Neuronal stem cell (in vitro differentiated cells): ENCODE data around the gene SLX9. TPM values are rescaled to one million over a fixed set of nuclear protein-coding genes. Genes with fewer than 3 reads are reported as not detected.
A peak's percentile ranks its signal among the peaks of the same experiment; 100 is the strongest.

Source experiments
- DNase-seq: peaks from one replicate; pipeline ENCODE4 v3.0.0-alpha.2; 2013; ENCODE audit warnings: low spot score
- H2AFZ ChIP-seq: one replicate; pipeline ENCODE4 v1.6.1; 2013; ENCODE audit warnings: mild to moderate bottlenecking, low read length, inconsistent platforms
- H2AK5ac ChIP-seq: 2 replicates; pipeline ENCODE4 v1.6.1; 2013; ENCODE audit warnings: low read depth, mild to moderate bottlenecking, inconsistent platforms, low read length, moderate library complexity, mixed read lengths
- H2BK120ac ChIP-seq: 2 replicates; pipeline ENCODE4 v1.6.1; 2013; ENCODE audit warnings: low read depth, mild to moderate bottlenecking, inconsistent platforms, low read length, moderate library complexity, mixed read lengths
- H2BK12ac ChIP-seq: one replicate; pipeline ENCODE4 v1.6.1; 2013; ENCODE audit warnings: low read length, inconsistent platforms
- H2BK15ac ChIP-seq: 2 replicates; pipeline ENCODE4 v1.6.1; 2013; ENCODE audit warnings: mild to moderate bottlenecking, low read length, inconsistent platforms, mixed read lengths
- H2BK5ac ChIP-seq: one replicate; pipeline ENCODE4 v1.6.1; 2013; ENCODE audit warnings: inconsistent platforms, mild to moderate bottlenecking, low read length, moderate library complexity
- H3K14ac ChIP-seq: one replicate; pipeline ENCODE4 v1.6.1; 2013; ENCODE audit warnings: low read length, inconsistent platforms
- H3K18ac ChIP-seq: 2 replicates; pipeline ENCODE4 v1.6.1; 2013; ENCODE audit warnings: low read length, inconsistent platforms
- H3K23ac ChIP-seq: 2 replicates; pipeline ENCODE4 v1.6.1; 2013; ENCODE audit warnings: low read depth, mild to moderate bottlenecking, mixed read lengths, low read length, inconsistent platforms; ENCODE audit not compliant: poor library complexity
- H3K27ac ChIP-seq: replicated peaks from 3 replicates; pipeline ENCODE4 v1.5.1; 2013; ENCODE audit warnings: low read length, inconsistent platforms
- H3K27me3 ChIP-seq, 3 experiments: 2 replicates each; pipeline ENCODE4 v1.6.1; 2013; ENCODE audit warnings: low read length in 3 of 3, mild to moderate bottlenecking in 2 of 3, inconsistent platforms in 1 of 3, low read depth in 1 of 3, mixed read lengths in 1 of 3, moderate library complexity in 1 of 3; ENCODE audit not compliant: control insufficient read depth in 3 of 3, insufficient read depth in 3 of 3
- H3K36me3 ChIP-seq, 2 donors: replicated peaks in 1 of 2; 2 replicates each; pipeline ENCODE4 v1.6.1; 2013; ENCODE audit warnings: low read length in 2 of 2; ENCODE audit not compliant: control insufficient read depth in 2 of 2, insufficient read depth in 2 of 2
- H3K4ac ChIP-seq: 2 replicates; pipeline ENCODE4 v1.6.1; 2013; ENCODE audit warnings: inconsistent platforms, mild to moderate bottlenecking, low read length, moderate library complexity
- H3K4me1 ChIP-seq, 2 donors: 1 replicate in 1 of 2; 2 replicates in 1 of 2; pipeline ENCODE4 v1.6.1; 2013; ENCODE audit warnings: low read length in 2 of 2, low read depth in 1 of 2; ENCODE audit not compliant: control insufficient read depth in 2 of 2, insufficient read depth in 1 of 2
- H3K4me2 ChIP-seq: one replicate; pipeline ENCODE4 v1.6.1; 2013; ENCODE audit warnings: mild to moderate bottlenecking, low read length, inconsistent platforms; ENCODE audit not compliant: insufficient read depth, poor library complexity, severe bottlenecking
- H3K4me3 ChIP-seq, 2 donors: 2 replicates each; pipeline ENCODE4 v1.5.1; 2013; ENCODE audit warnings: low read length in 2 of 2, mild to moderate bottlenecking in 2 of 2, inconsistent platforms in 1 of 2, moderate library complexity in 1 of 2
- H3K79me1 ChIP-seq: one replicate; pipeline ENCODE4 v1.6.1; 2013; ENCODE audit warnings: low read depth, mild to moderate bottlenecking, inconsistent platforms, low read length, moderate library complexity
- H3K9ac ChIP-seq: one replicate; pipeline ENCODE4 v1.6.1; 2013; ENCODE audit warnings: mild to moderate bottlenecking, low read depth, low read length, inconsistent platforms; ENCODE audit not compliant: poor library complexity
- H3K9me3 ChIP-seq, 2 donors: replicated peaks in 1 of 2; 2 replicates each; pipeline versions ENCODE3 to v1.6.1; 2013; ENCODE audit warnings: low read length in 2 of 2, mild to moderate bottlenecking in 2 of 2, inconsistent platforms in 1 of 2, low read depth in 1 of 2, mixed read lengths in 1 of 2, moderate library complexity in 1 of 2; ENCODE audit not compliant: control insufficient read depth in 2 of 2, insufficient read depth in 1 of 2
- H4K8ac ChIP-seq: one replicate; pipeline ENCODE4 v1.6.1; 2013; ENCODE audit warnings: low read depth, mild to moderate bottlenecking, inconsistent platforms, low read length, moderate library complexity
- H4K91ac ChIP-seq: one replicate; pipeline ENCODE4 v1.6.1; 2013; ENCODE audit warnings: low read length, low read depth, mild to moderate bottlenecking, inconsistent platforms; ENCODE audit not compliant: poor library complexity
- WGBS, 2 donors: extraction: QIAGEN DNeasy Blood & Tissue Kit; methylation state at CpG; one replicate each; pipeline ENCODE4 v1.1.7; 2013; ENCODE audit warnings: missing lambda C conversion rate in 2 of 2, mixed read lengths in 1 of 2; ENCODE audit not compliant: insufficient read length in 2 of 2, insufficient replicate concordance in 1 of 2; ENCODE audit errors: extremely low coverage in 2 of 2; 5-methylcytosine and 5-hydroxymethylcytosine counted together
- polyA plus RNA-seq, 2 experiments: library from polyadenylated mRNA; stranded (reverse); fragments of 200-250 nt; gene quantifications; one replicate each; pipeline ENCODE4 v1.2.3, GENCODE V29; 2013

SLX9 gene, protein sequence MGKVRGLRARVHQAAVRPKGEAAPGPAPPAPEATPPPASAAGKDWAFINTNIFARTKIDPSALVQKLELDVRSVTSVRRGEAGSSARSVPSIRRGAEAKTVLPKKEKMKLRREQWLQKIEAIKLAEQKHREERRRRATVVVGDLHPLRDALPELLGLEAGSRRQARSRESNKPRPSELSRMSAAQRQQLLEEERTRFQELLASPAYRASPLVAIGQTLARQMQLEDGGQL
- polyA plus RNA-seq (2013, experiment 1 of 2), result 17.0 TPM
- 16.6 TPM for polyA plus RNA-seq (2013, experiment 2 of 2)

DNA sequence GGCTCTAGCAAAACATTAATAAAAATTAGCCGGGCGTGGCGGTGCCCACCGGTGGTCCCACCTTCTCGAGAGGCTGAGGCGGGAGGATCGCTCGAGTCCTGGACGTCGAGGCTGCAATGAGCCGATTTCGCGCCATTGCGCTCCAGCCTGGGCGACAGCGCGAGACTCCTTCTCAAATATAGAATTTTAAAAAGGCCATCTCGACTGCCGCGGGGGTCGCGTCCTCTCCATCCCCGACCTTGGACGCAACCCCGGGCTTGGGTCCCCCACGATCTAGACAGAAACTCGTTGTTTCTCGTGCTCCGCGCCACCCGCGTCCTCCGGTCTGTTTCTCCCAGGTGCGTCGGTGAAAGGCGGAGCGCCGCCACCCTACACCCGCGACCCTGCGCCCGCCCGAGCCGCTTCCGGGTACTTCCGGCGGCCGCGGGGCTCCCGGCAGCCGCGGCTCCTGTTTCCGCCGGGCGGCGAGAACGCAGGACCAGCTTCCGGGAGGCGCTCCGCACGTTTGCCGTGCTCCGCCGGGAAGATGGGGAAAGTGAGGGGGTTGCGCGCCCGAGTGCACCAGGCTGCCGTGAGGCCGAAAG lies at the start of gene SLX9:
Gene SLX9, plus strand, starts transcription at position 498 of the 584 bp plus-strand sequence. Its CDS starts 29 bp downstream, at position 527.
- peak; percentile 78 for DNase-seq
- no peak within 1 kb of the TSS for H4K91ac ChIP-seq
- H4K8ac ChIP-seq, result no peak within 1 kb of the TSS
- peak within 1 kb of the TSS; percentile 97 for H3K23ac ChIP-seq
- no peaks in the 10 kb centered on the region for H3K9me3 ChIP-seq
- peak within 1 kb of the TSS; percentile 96 for H2AFZ ChIP-seq
- H3K27ac ChIP-seq, result no peak within 1 kb of the TSS
- H3K4me1 ChIP-seq, result peaks cover 7 to 14% of the 10 kb centered on the region in 2 donors
- peak within 1 kb of the TSS; percentile 96 for H3K18ac ChIP-seq
- peaks cover 16% of the 10 kb centered on the region for H3K79me1 ChIP-seq
- WGBS, 2 donors, result no CpG with 5 or more reads among the region's 69 CpGs
- H3K9ac ChIP-seq, result peak within 1 kb of the TSS; percentile 79
- peak within 1 kb of the TSS; percentile 54 for H2BK15ac ChIP-seq
- H2BK12ac ChIP-seq, result no peak within 1 kb of the TSS
- peak within 1 kb of the TSS; percentile 71 for H2AK5ac ChIP-seq
- no peaks in the 10 kb centered on the region for H3K27me3 ChIP-seq
- peak within 1 kb of the TSS; percentile 54 for H2BK5ac ChIP-seq
- H3K14ac ChIP-seq, result no peak within 1 kb of the TSS
- no peak within 1 kb of the TSS for H3K4ac ChIP-seq
- peak within 1 kb of the TSS; percentile 67 for H3K4me2 ChIP-seq
- peak within 1 kb of the TSS; percentile 97 to 99 for H3K4me3 ChIP-seq
- no peak within 1 kb of the TSS for H2BK120ac ChIP-seq
- H3K36me3 ChIP-seq, result peaks cover 18 to 30% of the 10 kb centered on the region in 2 donors

DNA sequence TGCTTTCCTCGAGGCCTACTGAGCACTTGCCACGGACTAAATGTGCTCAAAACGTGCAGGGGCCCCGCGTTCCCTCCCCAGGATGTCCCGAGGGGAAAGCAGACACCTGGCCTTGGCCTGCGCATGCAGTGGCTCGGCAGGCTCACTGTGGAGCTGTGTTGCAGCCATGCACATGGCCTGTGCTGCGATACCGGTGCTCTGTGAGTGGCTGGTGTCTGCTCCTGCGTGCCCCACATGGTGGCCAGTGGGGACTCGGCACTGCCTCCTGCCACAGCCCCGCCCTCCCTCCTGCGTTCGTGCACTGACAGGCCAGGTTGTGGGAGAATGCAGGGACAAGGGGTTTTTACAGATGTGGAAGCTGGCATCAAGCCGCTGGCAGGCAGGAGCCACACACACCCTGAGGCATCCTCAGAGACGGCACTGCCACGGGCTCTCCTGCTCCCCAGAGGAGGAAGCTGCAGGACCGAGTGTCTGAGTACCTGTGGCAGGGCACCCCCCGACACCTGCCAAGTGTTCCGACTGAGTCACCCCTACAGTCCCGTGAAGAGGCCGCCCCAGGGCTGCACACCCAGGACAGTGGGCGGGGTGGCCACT lies 49.4 kb upstream of the SLX9 start:
- Histone ChIP-seq H2BK15ac (peak overlapping the region; percentile 81), H4K91ac (no peak overlapping the region), H3K79me1 (peaks cover 5% of the 10 kb centered on the region), H3K14ac (peak overlapping the region; percentile 56), H2BK120ac (no peak overlapping the region), H4K8ac (no peak overlapping the region), H3K27me3 (peaks cover 0 to 63% (median 0%) of the 10 kb centered on the region in 3 experiments), H3K4me1 (no peaks in the 10 kb centered on the region), H3K9ac (no peak overlapping the region), H3K4me3 (no peak overlapping the region), H3K18ac (peak overlapping the region; percentile 64), H2BK5ac (no peak overlapping the region), H2AFZ (no peak overlapping the region), H2BK12ac (peak overlapping the region; percentile 84), H3K4ac (no peak overlapping the region), H2AK5ac (peak overlapping the region; percentile 84), H3K4me2 (no peak overlapping the region), H3K27ac (no peak overlapping the region), H3K9me3 (no peaks in the 10 kb centered on the region), H3K23ac (peak overlapping the region; percentile 91), H3K36me3 (no peaks in the 10 kb centered on the region)
- WGBS, 2 donors, result no CpG with 5 or more reads among the region's 24 CpGs
- no peak for DNase-seq

- H3K27ac ChIP-seq, result no peak overlapping the region
- peak overlapping the region; percentile 41 for H2BK12ac ChIP-seq
- DNase-seq, result no peak
- H4K91ac ChIP-seq, result no peak overlapping the region
- H3K23ac ChIP-seq, result peak overlapping the region; percentile 35
- no peak overlapping the region for H2AFZ ChIP-seq
- H2BK120ac ChIP-seq, result no peak overlapping the region
- no peak overlapping the region for H3K4me2 ChIP-seq
- no peak overlapping the region for H2AK5ac ChIP-seq
- H4K8ac ChIP-seq, result no peak overlapping the region
- no peaks in the 10 kb centered on the region for H3K4me1 ChIP-seq
- H3K79me1 ChIP-seq, result peaks cover 5% of the 10 kb centered on the region
- no CpG with 5 or more reads among the region's 9 CpGs for WGBS, 2 donors
- H3K4me3 ChIP-seq, result no peak overlapping the region
- peak overlapping the region; percentile 57 for H3K18ac ChIP-seq
- peak overlapping the region; percentile 12 for H3K9ac ChIP-seq
- no peaks in the 10 kb centered on the region for H3K36me3 ChIP-seq
- H2BK15ac ChIP-seq, result peak overlapping the region; percentile 27
- peaks cover 0 to 3% of the 10 kb centered on the region in 2 donors for H3K9me3 ChIP-seq
- H3K4ac ChIP-seq, result no peak overlapping the region
- H3K14ac ChIP-seq, result no peak overlapping the region
- no peak overlapping the region for H2BK5ac ChIP-seq
- H3K27me3 ChIP-seq, result peaks cover 0 to 58% (median 0%) of the 10 kb centered on the region in 3 experiments
These were observed 48.8 kb upstream of the SLX9 start for GRCh38 chr21:44890961-44891541.

DNA sequence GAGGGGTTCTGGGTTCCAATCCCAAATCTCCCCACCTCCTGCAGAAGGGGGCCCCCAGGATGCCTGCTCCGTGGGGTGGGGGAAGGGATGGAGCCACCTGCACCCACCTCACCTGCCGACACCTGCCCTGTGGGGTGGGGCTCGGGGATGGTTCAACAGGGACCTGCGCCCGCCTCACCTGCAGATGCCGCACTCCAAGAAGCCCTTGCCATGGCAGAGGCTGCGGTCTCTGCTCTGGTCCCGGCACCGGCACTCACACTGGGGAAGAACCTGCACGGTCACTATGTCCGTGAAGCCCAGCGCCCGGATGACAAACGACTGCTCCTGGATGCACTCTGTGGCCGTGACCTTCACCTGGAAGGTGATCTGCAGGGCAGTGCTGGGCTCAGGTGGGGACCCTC lies 48.2 kb upstream of the SLX9 start:
- Histone ChIP-seq H3K27me3 (peaks cover 0 to 52% (median 0%) of the 10 kb centered on the region in 3 experiments), H3K9ac (no peak overlapping the region), H2BK120ac (no peak overlapping the region), H2BK5ac (no peak overlapping the region), H2AK5ac (no peak overlapping the region), H4K91ac (no peak overlapping the region), H3K18ac (no peak overlapping the region), H3K4ac (no peak overlapping the region), H3K36me3 (no peaks in the 10 kb centered on the region), H3K14ac (no peak overlapping the region), H3K4me3 (no peak overlapping the region), H3K4me2 (no peak overlapping the region), H2BK15ac (peak overlapping the region; percentile 46), H3K27ac (no peak overlapping the region), H3K23ac (peak overlapping the region; percentile 85), H2BK12ac (no peak overlapping the region), H2AFZ (no peak overlapping the region), H3K79me1 (peaks cover 5% of the 10 kb centered on the region), H4K8ac (no peak overlapping the region), H3K9me3 (peaks cover 0 to 3% of the 10 kb centered on the region in 2 donors), H3K4me1 (peaks cover 0 to 1% of the 10 kb centered on the region in 2 donors)
- WGBS, 2 donors, result no CpG with 5 or more reads among the region's 15 CpGs
- DNase-seq, result no peak
